Measurements from ENCODE around the gene L1CAM.
"Not testable (repeated sequence)": the region's sequence is repeated elsewhere in the genome, so short reads cannot be mapped to it uniquely, and the experiment has no call there.

The L1CAM gene

DNA sequence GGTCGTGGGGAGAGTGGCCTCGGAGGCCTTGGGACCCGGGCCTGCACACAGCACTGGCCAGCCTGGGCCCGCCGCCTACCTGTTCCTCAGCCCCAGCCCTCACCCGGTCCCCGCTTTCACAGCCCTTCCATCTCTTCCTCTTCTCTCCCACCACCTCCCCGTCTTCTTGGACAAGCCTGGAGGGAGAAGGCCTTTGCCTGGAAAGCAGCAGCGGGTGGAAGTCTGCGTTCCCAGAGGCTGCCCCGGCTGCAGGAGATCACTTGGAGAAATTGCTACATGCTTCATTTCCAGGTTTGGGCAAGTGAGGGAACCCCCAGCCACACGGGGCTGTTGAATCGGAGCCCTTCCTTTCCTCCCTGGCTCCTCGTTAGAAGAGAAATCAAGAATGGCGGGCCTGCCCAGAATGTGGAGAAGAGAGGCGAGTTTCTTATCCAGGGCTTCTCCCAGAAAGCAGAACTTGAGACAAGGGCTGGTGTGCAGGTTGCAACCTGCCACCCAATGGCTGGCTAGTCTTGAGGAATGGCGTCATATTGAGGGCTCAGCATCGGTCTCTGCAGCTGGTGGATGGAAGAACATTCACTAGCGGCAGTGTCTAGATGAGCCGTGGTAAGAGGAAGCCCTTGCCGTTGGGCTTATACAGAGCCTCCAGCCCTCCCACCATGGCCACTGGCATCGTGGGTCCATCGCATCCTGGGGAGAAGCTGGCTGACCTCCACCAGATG lies 54.4 kb downstream of the L1CAM start:
- in situ Hi-C loops (cut with MboI; ENCODE audit: low sequenced_read_pairs) = no loop called here

DNA sequence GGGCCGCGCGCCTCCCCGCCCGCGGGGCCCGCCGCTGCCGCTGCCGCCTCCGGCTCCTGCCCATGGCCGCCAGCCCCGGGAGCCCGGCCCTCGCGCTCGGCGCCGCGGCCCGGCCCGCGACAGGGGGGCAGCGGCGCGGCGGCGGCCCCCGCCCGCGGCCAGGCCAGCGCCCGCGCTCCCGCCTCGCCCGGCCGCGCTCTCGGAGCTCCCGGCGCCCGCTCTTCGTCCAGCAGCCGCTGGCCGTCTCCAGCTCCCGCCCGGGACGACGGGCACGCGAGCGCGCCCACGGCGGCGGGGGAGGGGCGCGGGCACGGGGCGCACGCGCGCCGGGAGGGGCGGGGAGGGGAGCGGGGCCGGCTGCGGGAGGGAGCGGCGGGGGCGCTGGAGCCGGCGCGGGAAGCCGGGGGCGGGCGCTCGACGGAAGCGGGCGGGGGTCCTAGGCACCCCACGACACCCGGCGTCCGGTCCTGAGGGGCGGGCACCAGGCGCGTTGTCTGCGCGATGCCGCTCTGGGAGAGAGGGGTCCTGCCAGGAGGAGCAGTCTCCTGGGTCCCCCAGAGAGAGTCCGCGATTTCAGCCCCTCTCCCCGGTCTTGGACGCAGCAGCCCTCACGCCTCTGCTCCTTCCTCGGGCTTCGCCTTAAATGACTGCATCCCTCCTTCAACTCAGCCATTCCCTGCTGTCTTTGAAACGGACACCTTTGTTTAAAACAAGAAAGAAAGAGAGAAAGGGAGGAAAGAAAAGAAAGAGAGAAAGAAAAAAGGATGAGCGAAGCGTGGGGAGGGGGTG lies 55.1 kb downstream of the L1CAM start:
- in situ Hi-C loops (cut with MboI; ENCODE audit: low sequenced_read_pairs) = no loop called here

DNA sequence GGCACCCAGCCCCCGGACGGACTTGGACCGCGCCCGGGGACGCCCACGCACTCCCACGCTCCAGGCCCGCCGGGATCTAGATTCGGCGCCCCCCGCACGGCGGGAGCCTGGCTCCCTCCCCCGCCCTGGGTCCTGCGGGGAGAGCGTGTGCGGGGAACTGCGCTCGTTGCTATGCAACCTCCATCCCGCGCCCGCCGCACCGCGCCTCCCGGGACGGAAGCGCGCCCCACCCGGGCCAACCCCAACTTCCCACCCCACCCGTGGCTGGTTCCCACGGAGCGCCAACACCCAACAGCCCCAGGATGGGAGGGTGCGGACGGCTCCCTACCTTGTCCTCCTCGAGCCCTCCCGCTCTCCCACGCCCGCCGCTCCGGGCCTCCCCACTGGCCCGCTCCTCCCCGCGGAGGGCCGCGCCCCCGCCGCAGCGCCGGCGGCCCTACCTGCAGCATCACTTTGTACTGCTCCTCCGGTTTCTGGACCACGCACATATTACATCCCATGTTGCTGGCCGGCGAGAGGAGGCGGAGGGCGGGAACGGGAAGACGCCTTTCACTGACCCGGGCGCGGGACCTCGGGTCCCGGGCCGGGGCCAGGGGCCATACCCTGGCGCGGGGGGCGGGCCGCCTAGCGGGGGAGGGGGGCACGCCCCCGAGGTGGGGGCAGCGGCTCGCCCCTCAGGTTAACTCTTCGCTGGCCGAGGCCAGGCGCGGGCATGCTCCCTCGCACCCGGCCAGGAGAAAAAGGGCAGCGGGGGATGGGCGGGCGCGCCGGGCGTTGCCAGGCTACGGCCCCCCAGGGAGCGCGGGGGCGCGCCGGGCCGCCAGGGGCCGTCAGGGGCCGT lies 56.0 kb downstream of the L1CAM start, which contains the start of gene PDZD4:
PDZD4 (minus strand) TSS at position 746 of the 841 bp plus-strand sequence; CDS start at position 500, 246 bp downstream.
- in situ Hi-C loops (cut with MboI; ENCODE audit: low sequenced_read_pairs) = no loop called here

DNA sequence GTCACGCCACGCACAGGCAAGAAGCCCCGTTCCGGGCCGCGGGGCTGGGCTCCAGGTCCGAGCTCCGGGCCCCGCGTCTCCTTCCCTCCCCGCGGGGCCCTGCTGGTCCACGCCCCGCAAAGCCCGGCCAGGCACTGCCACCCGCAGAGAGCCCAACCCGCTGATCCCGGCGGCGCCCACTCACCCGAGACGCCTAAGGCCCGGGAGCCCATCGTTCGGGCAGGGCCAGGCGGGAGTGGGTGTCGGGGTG lies 56.5 kb downstream of the L1CAM start:
- in situ Hi-C loops (cut with MboI; ENCODE audit: low sequenced_read_pairs) = no loop called here

DNA sequence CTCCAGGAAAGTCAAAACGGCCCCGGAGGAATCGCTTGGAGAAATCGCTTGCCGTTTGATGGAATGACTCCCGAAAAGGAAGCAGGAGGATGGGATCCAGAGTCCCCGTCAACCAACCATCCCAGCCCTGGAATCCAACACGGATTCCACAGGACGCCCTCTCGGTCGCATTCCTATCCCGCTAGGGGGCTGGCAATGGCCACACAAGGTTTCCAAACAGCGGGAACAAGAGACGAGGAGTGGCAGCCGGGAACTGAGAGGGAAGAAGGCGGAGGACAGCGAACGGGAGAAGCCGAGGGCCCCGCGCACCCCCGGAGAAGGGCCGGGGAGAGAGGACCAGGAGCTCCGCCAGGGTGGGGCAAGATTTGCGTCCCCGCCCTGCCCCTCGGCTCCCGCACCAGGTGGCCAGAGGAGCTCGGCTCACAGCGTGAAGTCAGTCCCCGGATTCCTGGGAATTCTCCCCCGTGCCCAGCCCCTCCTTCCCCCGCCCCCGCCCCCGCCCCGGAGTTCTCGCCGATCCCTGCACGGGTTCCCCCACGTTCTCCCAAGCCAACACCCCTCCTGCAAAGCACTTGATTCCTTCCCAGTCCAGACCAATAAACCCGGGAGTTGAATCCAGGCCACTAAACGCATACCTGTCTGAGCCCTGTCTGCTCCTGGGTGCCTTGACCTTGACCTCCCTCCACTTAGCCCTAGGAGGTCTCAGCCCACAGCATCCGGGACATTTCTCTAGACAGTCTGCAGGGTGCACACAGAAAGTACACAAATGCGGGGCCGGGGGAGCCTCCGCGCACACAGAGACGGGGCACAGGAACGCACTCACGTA lies 57.0 kb downstream of the L1CAM start:
- in situ Hi-C loops (cut with MboI; ENCODE audit: low sequenced_read_pairs) = no loop called here

DNA sequence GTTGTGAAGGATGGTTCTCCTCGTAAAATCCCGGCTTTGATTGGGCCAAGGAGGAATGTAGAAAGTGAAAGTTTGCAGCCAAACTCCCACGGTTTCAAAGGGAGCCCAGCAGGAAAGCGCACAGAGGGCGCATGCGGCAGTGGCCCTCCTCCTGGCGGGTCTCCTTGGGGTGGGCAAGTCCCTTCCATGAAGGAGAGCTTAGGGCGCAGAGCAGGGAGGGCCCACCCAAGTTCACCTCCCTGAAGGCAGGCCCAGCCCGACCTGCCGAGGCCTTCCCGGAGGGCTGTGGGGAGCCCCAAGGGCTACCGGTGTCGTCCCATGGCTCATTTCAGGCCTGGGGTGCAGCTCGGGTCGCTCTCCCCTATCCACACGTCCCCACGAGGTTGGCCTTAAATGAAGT lies 57.7 kb downstream of the L1CAM start:
- in situ Hi-C loops (cut with MboI; ENCODE audit: low sequenced_read_pairs) = no loop called here

DNA sequence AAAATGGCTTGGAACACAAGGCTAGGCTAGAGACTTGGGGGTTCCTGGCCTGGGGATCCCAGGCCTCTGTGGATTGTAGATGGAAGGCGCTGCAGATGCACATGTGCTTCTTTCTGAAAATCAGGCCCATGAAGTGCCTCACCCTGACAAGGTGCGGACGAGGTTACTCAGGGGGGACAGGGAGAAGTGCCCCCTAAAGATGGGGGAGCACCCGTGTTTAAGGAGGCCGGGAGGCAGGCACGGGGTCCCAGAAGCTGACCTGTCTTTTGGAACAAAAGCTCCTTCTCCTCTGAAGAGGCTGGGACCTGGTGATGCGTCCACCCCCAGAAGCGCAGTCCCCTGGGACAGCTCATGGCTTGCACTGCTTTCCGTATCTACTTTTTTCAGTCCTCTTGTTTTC lies 58.1 kb downstream of the L1CAM start:
- in situ Hi-C loops (cut with MboI; ENCODE audit: low sequenced_read_pairs) = no loop called here

DNA sequence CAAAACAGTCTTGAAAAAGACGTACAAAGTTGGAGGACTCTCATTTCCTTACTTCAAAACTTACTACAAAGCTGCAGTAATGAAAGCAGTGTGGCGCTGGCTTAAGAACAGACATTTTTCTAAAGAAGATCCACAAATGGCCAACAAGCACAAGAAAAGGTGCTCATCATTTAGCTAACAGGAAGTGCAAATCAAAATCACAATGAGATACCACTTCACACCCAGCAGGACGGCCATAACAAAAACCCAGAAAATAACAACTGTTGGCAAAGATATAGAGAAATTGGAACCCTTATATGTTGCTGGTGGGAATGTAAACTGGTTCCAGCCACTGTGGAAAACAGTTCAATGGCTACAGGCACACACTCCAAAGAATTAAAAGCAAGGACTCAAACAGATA lies 59.0 kb downstream of the L1CAM start:
- in situ Hi-C loops (cut with MboI; ENCODE audit: low sequenced_read_pairs) = no loop called here

DNA sequence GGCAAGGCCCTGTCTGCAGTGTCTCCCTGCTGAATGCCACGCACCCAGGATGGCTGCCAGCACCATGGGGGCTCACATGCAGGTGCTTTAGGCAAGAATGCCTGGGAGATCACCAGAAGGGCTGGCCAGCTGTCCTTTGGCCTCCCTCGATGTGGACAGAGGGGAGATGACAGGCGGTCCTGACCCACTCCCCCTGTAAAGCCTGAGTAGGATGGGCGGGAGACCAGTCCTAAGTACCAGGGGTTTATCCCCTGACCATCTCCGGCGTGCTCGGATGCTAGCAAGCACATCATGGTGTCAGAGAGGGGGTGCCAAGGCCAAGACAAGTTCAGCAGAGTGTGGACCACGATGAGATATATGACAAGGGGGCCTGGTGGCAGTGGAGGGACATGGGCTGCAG lies 60.9 kb downstream of the L1CAM start:
- in situ Hi-C loops (cut with MboI; ENCODE audit: low sequenced_read_pairs) = no loop called here

DNA sequence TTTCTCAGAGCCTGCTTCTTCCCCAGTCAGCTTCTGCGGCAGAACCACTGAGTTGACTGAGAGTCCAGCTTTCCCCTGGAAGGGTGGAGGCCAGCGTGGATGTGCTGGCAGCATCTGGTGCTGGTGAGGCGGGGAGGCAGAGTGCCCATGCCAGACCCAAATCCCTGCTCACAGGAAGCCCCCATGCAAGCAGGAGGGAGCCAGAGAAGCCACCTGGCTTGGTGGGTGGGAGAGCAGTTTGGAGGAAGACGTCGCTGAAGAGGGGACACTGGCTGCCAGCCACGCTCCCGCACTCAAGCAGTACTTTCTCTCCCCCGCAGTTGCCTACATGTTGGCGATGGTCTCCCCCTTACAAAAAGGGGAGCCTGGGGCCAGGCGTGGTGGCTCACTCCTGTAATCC lies 61.6 kb downstream of the L1CAM start:
- in situ Hi-C loops (cut with MboI; ENCODE audit: low sequenced_read_pairs) = no loop called here

DNA sequence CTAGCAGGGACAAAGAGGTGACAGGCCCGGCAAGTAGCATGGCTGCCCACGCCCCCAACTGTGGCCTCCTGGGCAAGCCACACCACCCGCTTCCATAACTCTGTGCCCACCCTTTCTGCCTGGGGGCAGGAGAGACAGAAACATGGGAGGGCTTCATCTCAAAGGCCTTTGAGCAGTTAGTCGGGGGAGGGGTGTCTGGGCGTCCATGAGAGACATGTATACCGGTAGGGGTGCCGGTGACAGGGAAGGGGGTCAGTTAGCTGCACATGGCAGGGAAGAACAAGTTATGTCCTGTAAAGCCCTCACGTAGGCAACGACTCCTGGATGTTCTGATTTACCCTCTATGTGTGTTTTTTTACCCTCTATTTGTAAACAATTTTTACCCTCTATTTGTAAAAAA lies 64.9 kb downstream of the L1CAM start:
- in situ Hi-C loops (cut with MboI; ENCODE audit: low sequenced_read_pairs) = no loop called here

DNA sequence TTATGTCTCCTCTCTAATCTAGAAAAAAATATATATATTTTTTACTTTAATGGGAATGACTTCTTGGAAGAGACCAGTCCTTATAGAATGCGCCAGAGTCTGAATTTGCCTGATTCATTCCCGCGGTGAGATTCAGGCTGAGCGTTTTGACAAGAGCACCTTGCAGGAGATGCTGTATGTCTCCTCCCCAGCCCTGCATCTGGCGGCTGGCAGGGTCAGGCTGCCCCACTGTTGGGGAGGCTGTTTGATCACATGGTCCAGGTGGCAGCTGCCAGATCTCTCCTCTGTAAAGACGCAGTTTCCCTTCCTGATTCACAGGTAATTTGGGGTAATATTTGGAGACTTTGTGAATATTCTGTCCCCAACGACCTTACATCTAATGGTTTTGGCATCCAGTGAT lies 65.4 kb downstream of the L1CAM start:
- in situ Hi-C loops (cut with MboI; ENCODE audit: low sequenced_read_pairs) = no loop called here

DNA sequence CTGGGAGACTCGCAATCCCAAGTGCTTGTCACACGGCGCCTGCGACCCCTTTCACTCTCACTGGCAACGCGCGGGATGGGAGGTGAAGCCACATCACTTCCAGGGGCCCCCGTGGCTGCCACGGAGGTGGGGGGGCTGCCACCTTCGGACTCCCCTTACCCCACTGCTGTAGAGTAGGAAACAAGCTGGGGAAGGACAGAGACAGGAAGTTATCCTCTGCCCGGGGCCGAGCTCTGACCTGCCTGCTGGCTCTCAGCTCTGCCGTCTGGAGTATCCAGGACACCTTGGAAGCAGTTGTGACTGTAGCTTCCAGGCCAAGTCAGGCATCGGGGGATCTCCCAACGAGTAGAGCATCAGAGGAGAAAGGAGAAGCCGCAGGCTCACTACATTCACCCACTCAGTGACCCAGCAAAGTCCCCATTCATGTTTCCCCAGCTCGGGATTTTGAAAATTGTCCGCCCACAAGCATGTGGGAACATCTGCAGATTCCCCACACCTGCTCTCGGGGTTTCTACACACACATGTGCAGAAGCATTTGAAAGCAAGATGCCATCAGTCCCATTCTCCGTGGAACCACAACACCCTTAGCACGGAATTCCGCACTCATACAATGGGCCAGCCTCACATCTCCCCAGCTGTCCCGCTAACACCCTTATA lies 66.5 kb downstream of the L1CAM start:
- in situ Hi-C loops (cut with MboI; ENCODE audit: low sequenced_read_pairs) = no loop called here

DNA sequence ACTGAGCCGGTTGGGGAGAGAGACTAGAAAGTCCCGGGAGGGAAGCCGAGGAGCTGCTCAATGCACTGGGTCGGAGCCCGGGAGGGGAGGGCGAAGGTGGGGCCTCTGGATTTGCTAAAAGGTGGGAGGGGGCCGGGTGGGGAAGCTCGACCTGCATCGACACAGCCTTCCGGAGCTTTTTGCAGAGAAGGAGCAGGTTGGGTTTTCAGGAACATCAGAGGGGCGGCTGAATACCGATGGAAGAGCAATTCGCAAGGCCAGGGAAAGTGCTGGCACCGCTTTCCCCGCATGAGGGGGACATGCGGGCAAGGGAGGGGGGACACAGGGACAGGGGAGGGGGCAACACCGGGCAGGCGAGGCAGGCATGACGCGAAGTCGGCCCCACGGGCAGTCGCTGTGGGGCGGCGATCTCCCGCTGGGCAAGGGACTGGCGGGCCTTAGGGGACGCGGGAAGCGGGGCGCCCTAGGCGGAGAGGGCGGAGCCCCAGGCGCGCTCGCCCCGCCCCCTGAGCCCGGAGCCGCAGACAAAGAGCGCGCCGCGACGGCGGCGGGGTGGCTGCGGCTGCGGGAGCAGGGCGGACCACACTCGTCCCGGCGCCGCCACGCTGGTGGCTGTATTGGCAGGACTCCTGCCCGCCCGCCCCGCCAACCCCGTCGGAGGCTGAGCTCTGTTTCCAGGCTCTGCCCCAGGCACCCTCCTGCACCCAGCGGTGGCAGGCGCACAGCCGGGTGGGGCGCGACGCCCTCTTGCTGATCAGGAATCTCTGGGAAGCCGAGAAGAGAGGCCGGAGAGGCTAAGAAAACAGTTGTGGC lies 67.2 kb downstream of the L1CAM start:
- in situ Hi-C loops (cut with MboI; ENCODE audit: low sequenced_read_pairs) = no loop called here

DNA sequence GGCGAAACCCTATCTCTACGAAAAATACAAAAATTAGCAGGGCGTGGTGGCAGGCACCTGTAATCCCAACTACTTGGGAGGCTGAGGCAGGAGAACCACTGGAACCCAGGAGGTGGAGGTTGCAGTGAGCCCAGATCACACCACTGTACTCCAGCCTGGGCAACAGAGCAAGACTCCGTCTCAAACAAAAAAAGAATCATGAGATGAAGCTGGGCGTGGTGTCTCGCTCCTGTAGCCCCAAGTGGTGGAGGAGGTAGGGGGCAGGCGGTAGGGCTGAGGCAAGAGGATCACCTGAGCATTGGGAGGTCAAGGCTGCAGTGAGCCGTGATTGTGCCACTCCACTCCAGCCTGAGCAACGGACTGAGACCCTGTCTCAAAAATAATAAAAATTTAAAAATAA lies 67.9 kb downstream of the L1CAM start:
- in situ Hi-C loops (cut with MboI; ENCODE audit: low sequenced_read_pairs) = not testable (repeated sequence)

DNA sequence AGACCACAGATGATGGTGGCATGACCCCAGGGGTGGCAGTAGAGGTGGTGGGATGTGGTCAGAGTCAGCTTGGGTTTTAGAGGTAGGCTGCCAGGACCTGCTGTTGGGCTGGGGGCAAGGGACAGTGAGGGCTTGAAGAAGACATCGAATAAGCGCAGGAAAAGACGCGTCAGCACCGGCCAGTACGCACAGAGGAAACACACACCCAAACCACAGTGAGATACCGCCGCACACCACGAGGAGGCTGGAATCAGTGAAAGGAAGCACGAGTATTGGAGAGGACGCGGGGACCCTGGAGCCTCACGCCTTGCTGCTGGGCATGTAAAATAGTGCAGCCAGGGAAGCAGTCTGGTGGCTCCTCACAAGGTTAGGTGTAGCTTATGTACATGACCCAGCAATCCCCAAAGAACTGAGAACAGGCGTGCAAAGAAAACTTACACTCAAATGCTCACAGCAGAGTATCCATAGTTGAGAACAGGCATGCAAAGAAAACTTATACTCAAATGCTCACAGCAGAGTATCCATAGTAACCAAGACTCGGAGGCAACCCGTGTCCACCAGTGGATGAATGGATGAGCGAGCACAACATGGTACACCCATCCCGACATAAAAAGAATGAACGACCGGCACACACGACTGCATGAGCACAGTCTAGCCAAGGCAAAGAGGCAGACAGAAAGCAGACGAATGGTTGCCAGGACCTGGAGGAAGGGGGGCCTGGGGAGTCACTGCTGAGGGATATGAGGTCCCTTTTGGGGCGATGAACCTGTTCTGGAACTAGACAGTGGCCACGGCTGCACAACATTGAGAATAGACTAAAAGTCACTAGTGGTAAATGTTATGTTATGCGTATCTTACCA lies 68.9 kb downstream of the L1CAM start:
- in situ Hi-C loops (cut with MboI; ENCODE audit: low sequenced_read_pairs) = no loop called here

DNA sequence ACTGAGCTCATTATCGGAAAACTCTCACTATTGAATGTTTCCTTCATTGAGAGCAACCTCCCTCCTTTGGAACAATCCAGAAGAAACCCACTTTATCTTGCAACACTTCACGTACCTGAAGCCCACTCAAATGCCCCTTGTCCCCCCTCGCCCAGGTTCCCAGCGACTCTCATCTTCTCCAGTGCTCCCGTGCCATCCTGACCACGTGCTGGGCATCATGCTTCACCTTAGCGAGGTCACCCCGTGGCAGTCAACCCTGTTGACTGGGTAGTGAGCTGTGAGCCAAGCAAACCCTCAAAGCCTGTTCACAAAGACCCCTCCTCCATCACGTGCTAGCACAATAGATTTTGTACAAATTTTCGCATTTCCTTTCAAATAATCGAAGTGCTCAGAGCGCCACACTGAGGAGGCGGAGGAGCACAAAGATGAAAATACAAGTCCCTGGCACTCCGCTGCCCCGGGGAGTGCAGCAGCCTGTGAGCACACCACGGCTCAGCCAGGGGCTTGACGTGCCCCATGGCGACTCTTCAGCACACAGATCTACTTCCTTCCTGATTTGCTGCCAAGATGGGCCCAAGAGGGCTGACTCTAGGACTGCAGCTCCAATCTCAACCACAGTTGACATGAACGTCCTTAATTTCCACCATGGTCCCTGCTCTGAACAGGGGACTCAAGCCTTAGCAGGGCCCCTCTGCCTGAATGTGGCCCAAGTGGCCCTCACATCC lies 71.2 kb downstream of the L1CAM start:
- in situ Hi-C loops (cut with MboI; ENCODE audit: low sequenced_read_pairs) = no loop called here

DNA sequence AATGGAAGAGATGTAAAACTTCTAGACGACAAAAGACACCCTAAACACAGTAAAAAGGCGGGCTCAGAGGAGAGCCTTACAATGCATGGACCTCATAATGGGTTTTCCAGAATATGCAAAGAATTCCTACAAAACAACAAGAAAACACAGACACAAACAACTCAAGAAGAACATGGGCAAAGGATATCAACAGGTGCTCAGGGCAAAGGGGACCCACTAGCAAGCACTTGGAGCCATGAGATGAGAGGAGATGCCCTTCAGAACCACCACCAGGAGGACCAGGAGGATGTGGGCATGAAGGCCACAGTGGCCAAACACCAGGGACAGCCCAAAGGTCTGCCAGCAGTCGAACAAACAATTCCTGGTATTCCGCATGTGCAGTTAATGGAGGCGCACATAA lies 72.8 kb downstream of the L1CAM start:
- in situ Hi-C loops (cut with MboI; ENCODE audit: low sequenced_read_pairs) = no loop called here
